Esophagus (tissue), 2 donors: ENCODE results near the gene ABCC1. TPM values are rescaled to one million over a fixed set of nuclear protein-coding genes. Genes with fewer than 3 reads are reported as not detected.
"Not testable (repeated sequence)": the region's sequence is repeated elsewhere in the genome, so short reads cannot be mapped to it uniquely, and the experiment has no call there.

Experiments
- H3K27ac ChIP-seq, 2 donors: one replicate each; pipeline ENCODE4 v1.5.1; 2013; ENCODE audit warnings: low read depth in 2 of 2, mild to moderate bottlenecking in 2 of 2, inconsistent platforms in 1 of 2, low read length in 1 of 2, moderate library complexity in 1 of 2
- H3K27me3 ChIP-seq, 2 donors: one replicate each; pipeline ENCODE4 v1.6.1; 2013; ENCODE audit warnings: low read length in 2 of 2, control low read depth in 1 of 2, mild to moderate bottlenecking in 1 of 2; ENCODE audit not compliant: insufficient read depth in 2 of 2, control insufficient read depth in 1 of 2
- H3K36me3 ChIP-seq, 2 donors: one replicate each; pipeline ENCODE4 v1.6.1; 2013; ENCODE audit warnings: low read length in 1 of 2; ENCODE audit not compliant: control insufficient read depth in 2 of 2, insufficient read depth in 2 of 2
- H3K4me1 ChIP-seq, 2 donors: one replicate each; pipeline ENCODE4 v1.6.1; 2013; ENCODE audit warnings: low read length in 1 of 2; ENCODE audit not compliant: control insufficient read depth in 2 of 2, insufficient read depth in 2 of 2
- H3K4me3 ChIP-seq, 2 donors: one replicate each; pipeline ENCODE4 v1.5.1; 2013; ENCODE audit warnings: low read length in 2 of 2, mild to moderate bottlenecking in 2 of 2, low read depth in 1 of 2, moderate library complexity in 1 of 2
- H3K9me3 ChIP-seq, 2 donors: one replicate each; pipeline ENCODE4 v1.6.1; 2013; ENCODE audit warnings: mild to moderate bottlenecking in 2 of 2, low read depth in 1 of 2, low read length in 1 of 2, moderate library complexity in 1 of 2; ENCODE audit not compliant: control insufficient read depth in 2 of 2, insufficient read depth in 1 of 2
- WGBS, 2 donors: extraction: QIAGEN DNeasy Blood & Tissue Kit; methylation state at CpG; one replicate each; pipeline ENCODE4 v1.1.7; 2013; 5-methylcytosine and 5-hydroxymethylcytosine counted together
- polyA plus RNA-seq, 2 donors: library from polyadenylated mRNA; stranded (reverse); fragments of 200-250 nt; gene quantifications; one replicate each; pipeline ENCODE4 v1.2.3, GENCODE V29; 2013
- donor health status: healthy with polysubstance abuse.
- donor health status: Bipolar disorder and iron deficiency.

ABCC1 gene
- polyA plus RNA-seq, 2 donors = 14.8 to 21.8 TPM

GRCh38 chr16:15916323-15916722 is 33.1 kb upstream of the ABCC1 start:
- H3K27me3 ChIP-seq = no peaks in the 10 kb centered on the region
- no peaks in the 10 kb centered on the region for H3K4me1 ChIP-seq
- no peaks in the 10 kb centered on the region for H3K36me3 ChIP-seq
- WGBS, 2 donors = 84 to 85% methylated on average over 8 of the region's 8 CpGs
- H3K4me3 ChIP-seq = no peak overlapping the region
- H3K27ac ChIP-seq = no peak overlapping the region
- H3K9me3 ChIP-seq = no peaks in the 10 kb centered on the region

GRCh38 chr16:15918314-15918713 is 31.1 kb upstream of the ABCC1 start:
- H3K4me1 ChIP-seq, H3K27me3 ChIP-seq, H3K9me3 ChIP-seq, H3K27ac ChIP-seq, H3K36me3 ChIP-seq, H3K4me3 ChIP-seq: not testable (repeated sequence)
- 80 to 90% methylated on average over 3 of the region's 3 CpGs for WGBS, 2 donors

DNA sequence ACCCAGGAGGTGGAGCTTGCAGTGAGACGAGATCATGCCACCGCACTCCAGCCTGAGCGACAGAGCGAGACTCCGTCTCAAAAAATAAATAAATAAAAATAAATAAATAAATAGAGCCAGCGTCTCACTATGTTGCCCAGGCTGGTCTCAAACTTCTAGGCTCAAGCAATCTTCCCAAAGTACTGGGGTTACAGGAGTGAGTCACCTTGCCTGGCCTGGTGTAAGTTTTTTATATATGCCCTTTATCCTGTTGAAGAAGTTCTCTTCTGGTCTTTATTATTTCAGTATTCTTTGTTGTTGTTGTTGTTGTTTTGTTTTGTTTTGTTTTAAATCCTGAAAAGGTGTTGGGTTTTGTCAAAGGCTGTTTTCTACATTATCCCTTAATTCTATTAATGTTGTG is 30.1 kb upstream of the ABCC1 start:
- no peaks in the 10 kb centered on the region for H3K27me3 ChIP-seq
- no peaks in the 10 kb centered on the region for H3K4me1 ChIP-seq
- no peak overlapping the region for H3K4me3 ChIP-seq
- H3K9me3 ChIP-seq = no peaks in the 10 kb centered on the region
- H3K27ac ChIP-seq = no peak overlapping the region
- H3K36me3 ChIP-seq = no peaks in the 10 kb centered on the region
- 88 to 94% methylated on average over 6 of the region's 6 CpGs for WGBS, 2 donors

DNA sequence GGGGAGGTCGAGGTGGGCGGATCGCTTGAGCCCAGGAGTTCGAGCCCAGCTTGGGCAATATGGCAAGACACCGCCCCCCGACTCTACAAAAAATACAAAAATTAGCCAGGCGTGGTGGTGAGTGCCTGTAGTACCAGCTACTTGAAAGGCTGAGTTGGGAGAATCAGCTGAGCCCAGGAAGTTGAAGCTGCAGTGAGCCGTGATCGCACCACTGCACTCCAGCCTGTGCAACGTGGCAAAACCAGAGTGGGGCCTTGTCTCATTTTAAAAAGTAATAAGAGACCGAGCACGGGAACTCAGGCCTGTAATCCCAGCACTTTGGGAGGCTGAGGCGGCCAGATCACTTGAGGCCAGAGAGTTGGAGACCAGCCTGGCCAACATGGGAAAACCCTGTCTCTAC is 24.4 kb upstream of the ABCC1 start:
- no peak overlapping the region for H3K27ac ChIP-seq
- no peaks in the 10 kb centered on the region for H3K4me1 ChIP-seq
- no peaks in the 10 kb centered on the region for H3K36me3 ChIP-seq
- WGBS, 2 donors = 95% methylated on average over 13 of the region's 13 CpGs
- no peaks in the 10 kb centered on the region for H3K27me3 ChIP-seq
- no peak overlapping the region for H3K4me3 ChIP-seq
- no peaks in the 10 kb centered on the region for H3K9me3 ChIP-seq

DNA sequence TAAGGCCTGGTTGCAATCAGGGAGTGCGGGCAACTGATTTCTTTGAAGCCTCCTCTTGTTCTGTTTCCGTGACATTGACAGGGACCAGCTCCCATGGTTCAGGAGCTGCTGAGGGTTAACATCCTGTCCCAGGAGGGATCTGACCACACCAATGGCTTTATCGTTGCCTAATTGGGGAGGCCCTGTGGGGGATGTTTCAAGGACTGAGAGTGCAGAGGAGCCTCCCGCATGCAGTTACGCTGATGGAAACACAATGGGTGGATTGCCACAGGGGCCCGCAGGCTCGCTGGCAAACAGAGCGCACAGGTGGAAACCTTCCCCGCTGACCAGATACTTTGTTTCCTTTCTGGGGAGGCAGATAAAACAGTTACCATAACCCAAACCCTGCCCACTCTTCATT is 23.8 kb upstream of the ABCC1 start:
- Histone ChIP-seq H3K4me1 (no peaks in the 10 kb centered on the region), H3K4me3 (no peak overlapping the region), H3K9me3 (no peaks in the 10 kb centered on the region), H3K27me3 (no peaks in the 10 kb centered on the region), H3K27ac (no peak overlapping the region), H3K36me3 (no peaks in the 10 kb centered on the region)
- 86% methylated on average over 9 of the region's 9 CpGs for WGBS, 2 donors

DNA sequence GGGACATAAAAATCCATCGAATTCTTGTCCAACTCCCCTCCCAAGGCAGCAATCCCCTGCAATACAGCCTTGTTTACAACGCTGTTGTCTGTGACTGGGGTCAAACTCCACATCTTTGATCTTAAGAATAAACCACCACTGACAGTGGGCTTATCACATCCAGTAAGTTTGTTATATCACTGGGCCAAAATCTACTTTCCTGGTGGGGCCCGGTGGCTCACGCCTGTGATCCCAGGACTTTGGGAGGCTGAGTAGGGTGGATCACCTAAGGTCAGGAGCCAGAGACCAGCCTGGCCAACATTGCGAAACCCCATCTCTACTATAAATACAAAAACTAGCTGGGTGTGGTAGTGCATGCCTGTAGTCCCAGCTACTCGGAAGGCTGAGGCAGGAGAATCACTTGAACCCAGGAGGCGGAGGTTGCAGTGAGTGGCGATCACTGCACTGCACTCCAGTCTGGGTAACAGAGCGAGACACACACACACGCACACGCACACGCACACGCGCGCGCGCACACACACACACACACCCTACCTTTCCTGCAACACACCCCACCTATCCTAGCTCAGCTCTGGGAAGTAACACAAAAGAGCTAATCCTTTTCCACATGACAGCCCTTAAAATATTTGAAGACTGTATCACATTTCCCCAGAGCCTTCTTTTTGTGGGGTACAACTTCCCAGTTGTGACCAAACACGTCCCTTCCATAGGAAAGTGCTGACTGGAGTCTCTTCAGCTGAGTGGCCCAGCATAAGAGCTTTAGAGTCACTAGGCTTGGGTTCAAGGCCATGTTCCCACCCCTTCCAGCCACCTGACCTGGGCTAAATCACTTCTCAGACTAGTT is 20.9 kb upstream of the ABCC1 start:
- Histone ChIP-seq H3K27ac (peak overlapping the region; percentile 11 to 21), H3K36me3 (no peaks in the 10 kb centered on the region), H3K9me3 (no peaks in the 10 kb centered on the region), H3K4me1 (no peaks in the 10 kb centered on the region), H3K4me3 (no peak overlapping the region), H3K27me3 (no peaks in the 10 kb centered on the region)
- WGBS, 2 donors = 89 to 93% methylated on average over 18 of the region's 18 CpGs

GRCh38 chr16:15932939-15933338 is 16.5 kb upstream of the ABCC1 start:
- Histone ChIP-seq H3K4me1 (no peaks in the 10 kb centered on the region), H3K27me3 (no peaks in the 10 kb centered on the region), H3K4me3 (no peak overlapping the region), H3K36me3 (no peaks in the 10 kb centered on the region), H3K27ac (no peak overlapping the region), H3K9me3 (no peaks in the 10 kb centered on the region)
- 77 to 79% methylated on average over 6 of the region's 6 CpGs for WGBS, 2 donors

DNA sequence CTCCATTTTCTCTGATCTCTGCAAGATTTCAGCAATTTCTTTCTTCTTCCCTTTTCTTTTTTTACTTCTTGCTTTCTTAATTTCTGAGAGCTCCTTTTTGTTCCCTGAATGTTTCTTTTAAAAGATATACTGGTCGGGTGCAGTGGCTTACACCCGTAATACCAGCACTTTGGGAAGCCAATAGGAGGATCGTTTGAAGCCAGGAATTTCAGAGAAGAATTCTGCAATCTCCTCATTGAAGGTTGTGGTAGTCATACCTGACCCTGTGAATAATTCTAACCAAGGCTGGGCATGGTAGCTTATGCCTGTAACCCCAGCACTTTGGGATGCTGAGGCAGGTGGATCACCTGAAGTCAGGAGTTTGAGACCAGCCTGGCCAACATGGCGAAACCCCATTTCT is 15.6 kb upstream of the ABCC1 start:
- Histone ChIP-seq H3K27ac (no peak overlapping the region), H3K36me3 (no peaks in the 10 kb centered on the region), H3K4me3 (no peak overlapping the region), H3K27me3 (no peaks in the 10 kb centered on the region), H3K4me1 (no peaks in the 10 kb centered on the region), H3K9me3 (no peaks in the 10 kb centered on the region)
- WGBS, 2 donors = 87% methylated on average over 4 of the region's 4 CpGs

DNA sequence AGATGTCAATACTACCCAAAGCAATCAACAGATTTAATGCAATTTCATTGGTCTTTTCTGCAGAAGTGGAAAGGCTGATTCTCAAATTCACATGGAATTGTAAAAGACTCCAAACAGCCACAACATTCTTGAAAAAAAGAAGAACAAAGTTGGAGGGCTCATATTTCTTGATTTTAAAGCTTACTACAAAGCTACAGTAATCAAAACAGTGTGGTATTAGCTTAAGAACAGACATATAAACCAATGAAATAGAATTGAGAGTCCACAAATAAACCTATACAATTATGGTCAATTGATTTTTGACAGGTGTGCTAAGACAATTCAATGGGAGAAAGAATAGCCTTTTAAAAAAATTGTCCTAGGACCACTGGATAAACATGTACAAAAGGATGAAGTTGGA is 14.4 kb upstream of the ABCC1 start:
- Histone ChIP-seq H3K9me3 (no peaks in the 10 kb centered on the region), H3K27me3 (no peaks in the 10 kb centered on the region), H3K4me1 (no peaks in the 10 kb centered on the region), H3K36me3 (no peaks in the 10 kb centered on the region), H3K4me3 (no peak overlapping the region), H3K27ac (no peak overlapping the region)

GRCh38 chr16:15936809-15937208 is 12.6 kb upstream of the ABCC1 start:
- not testable (repeated sequence) for H3K27me3 ChIP-seq, H3K36me3 ChIP-seq, H3K4me3 ChIP-seq, H3K27ac ChIP-seq, H3K4me1 ChIP-seq, H3K9me3 ChIP-seq
- 86 to 95% methylated on average over 6 of the region's 6 CpGs for WGBS, 2 donors
